Karpas-422 (cell line): ENCODE measurements around the gene NCDN. TPM values are rescaled to one million over a fixed set of nuclear protein-coding genes. Genes with fewer than 3 reads are reported as not detected.

Experiments
- DNase-seq: peaks from one replicate; pipeline ENCODE4 v3.0.0-alpha.2; 2015
- H2AFZ ChIP-seq: fragments of 200-600 bp; sonication (generic); 2 replicates; pipeline ENCODE4 v1.6.1; 2014; ENCODE audit warnings: antibody characterized with exemption, low read length, mixed read lengths
- H3K27ac ChIP-seq: fragments of 200-600 bp; sonication (generic); 2 replicates; pipeline ENCODE4 v1.5.1; 2014; ENCODE audit warnings: mild to moderate bottlenecking, low read length, moderate library complexity
- H3K27me3 ChIP-seq: fragments of 200-600 bp; sonication (generic); 2 replicates; pipeline ENCODE4 v1.6.1; 2014; ENCODE audit warnings: low read length, mixed read lengths
- H3K36me3 ChIP-seq: fragments of 200-600 bp; sonication (generic); 2 replicates; pipeline ENCODE4 v1.6.1; 2014; ENCODE audit warnings: low read length, mixed read lengths; ENCODE audit not compliant: insufficient read depth
- H3K4me1 ChIP-seq: fragments of 200-600 bp; sonication (generic); 2 replicates; pipeline ENCODE4 v1.6.1; 2014; ENCODE audit warnings: mild to moderate bottlenecking, low read length, mixed read lengths
- H3K4me2 ChIP-seq: fragments of 200-600 bp; sonication (generic); 2 replicates; pipeline ENCODE4 v1.6.1; 2014; ENCODE audit warnings: low read length, low read depth, mild to moderate bottlenecking; ENCODE audit not compliant: poor library complexity, severe bottlenecking
- H3K4me3 ChIP-seq: fragments of 200-600 bp; sonication (generic); 2 replicates; pipeline ENCODE4 v1.5.1; 2014; ENCODE audit warnings: mild to moderate bottlenecking, antibody characterized with exemption, low read length, mixed read lengths
- H3K79me2 ChIP-seq: fragments of 200-600 bp; sonication (generic); 2 replicates; pipeline ENCODE4 v1.6.1; 2014; ENCODE audit warnings: mild to moderate bottlenecking, low read length, mixed read lengths
- H3K9ac ChIP-seq: fragments of 200-600 bp; sonication (generic); 2 replicates; pipeline ENCODE4 v1.6.0; 2014; ENCODE audit warnings: low read length
- H3K9me2 ChIP-seq: fragments of 200-600 bp; sonication (generic), shearing (Covaris generic); replicated peaks from 2 replicates; pipeline ENCODE4 v1.6.0; 2014; ENCODE audit warnings: mild to moderate bottlenecking, low read length, moderate library complexity; ENCODE audit not compliant: insufficient read depth
- H3K9me3 ChIP-seq: fragments of 300-700, 200-600 bp; sonication (generic); 2 replicates; pipeline ENCODE4 v1.6.1; 2014; ENCODE audit warnings: low read length, mixed read lengths
- H4K20me1 ChIP-seq: fragments of 200-600 bp; sonication (generic); 2 replicates; pipeline ENCODE4 v1.6.1; 2014; ENCODE audit warnings: mild to moderate bottlenecking, antibody characterized with exemption, low read length, low read depth; ENCODE audit not compliant: insufficient read depth
- total RNA-seq: library from RNA; depleted of rRNA; stranded (reverse); fragments of >200 nt; shearing (Covaris generic); gene quantifications from 2 replicates; pipeline ENCODE4 v1.2.3, GENCODE V29; 2014; ENCODE audit warnings: low replicate concordance

Gene NCDN
- total RNA-seq, 1 experiment from 2014 or later, result 22.8 TPM

DNA sequence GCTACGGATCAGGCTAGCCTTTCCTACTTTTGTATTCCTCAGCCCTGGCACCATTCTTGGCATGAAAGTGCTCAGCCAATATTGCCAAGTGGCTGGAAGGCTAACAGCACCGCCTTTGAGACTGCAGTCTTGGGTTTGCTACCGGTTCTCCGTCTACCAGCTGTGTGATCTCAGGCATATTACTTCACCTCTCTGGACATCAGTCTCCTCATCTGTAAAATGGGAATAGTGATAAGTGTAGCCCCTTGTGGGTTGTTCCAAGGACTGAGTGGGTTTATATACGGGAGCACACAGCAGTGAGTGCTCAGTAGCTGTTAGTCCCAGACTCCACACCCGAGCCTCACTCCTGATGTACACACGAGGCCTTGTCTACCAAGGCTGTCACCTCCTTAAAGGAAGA is 29.2 kb downstream of the NCDN start:
- Histone ChIP-seq H3K4me3 (no peak overlapping the region), H3K4me1 (peaks cover 4% of the 10 kb centered on the region), H3K9ac (no peak overlapping the region), H3K9me2 (no peaks in the 10 kb centered on the region), H3K36me3 (no peaks in the 10 kb centered on the region), H3K27ac (no peak overlapping the region), H3K4me2 (no peak overlapping the region), H3K9me3 (no peaks in the 10 kb centered on the region), H3K79me2 (no peaks in the 10 kb centered on the region), H2AFZ (no peak overlapping the region), H4K20me1 (no peaks in the 10 kb centered on the region), H3K27me3 (no peaks in the 10 kb centered on the region)
- DNase-seq, result no peak

DNA sequence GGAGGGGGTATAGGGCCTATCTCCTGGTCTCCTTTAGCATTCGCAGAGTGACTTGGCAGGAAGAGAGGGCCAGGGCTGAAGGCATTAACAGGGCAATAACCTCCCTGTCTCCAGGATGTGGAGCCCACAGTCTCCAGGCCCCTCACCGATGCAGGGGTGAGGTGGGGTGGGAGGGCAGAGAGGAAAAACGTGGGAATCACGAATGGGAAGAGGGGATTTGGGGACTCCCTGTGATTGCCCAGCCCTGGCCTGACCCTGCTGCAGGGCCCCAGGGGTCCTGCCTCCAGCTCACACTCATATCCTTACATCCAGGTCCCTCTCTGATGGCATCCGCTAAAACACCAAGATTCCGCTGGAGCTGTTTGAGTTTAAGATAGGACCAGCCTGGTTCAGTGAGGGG is 30.1 kb downstream of the NCDN start:
- H3K36me3 ChIP-seq, result no peaks in the 10 kb centered on the region
- H3K27me3 ChIP-seq, result no peaks in the 10 kb centered on the region
- H3K4me3 ChIP-seq, result no peak overlapping the region
- H3K9me3 ChIP-seq, result no peaks in the 10 kb centered on the region
- H3K9me2 ChIP-seq, result no peaks in the 10 kb centered on the region
- no peaks in the 10 kb centered on the region for H4K20me1 ChIP-seq
- H2AFZ ChIP-seq, result no peak overlapping the region
- H3K27ac ChIP-seq, result no peak overlapping the region
- H3K79me2 ChIP-seq, result no peaks in the 10 kb centered on the region
- DNase-seq, result no peak
- no peak overlapping the region for H3K9ac ChIP-seq
- H3K4me1 ChIP-seq, result no peaks in the 10 kb centered on the region
- H3K4me2 ChIP-seq, result no peak overlapping the region

DNA sequence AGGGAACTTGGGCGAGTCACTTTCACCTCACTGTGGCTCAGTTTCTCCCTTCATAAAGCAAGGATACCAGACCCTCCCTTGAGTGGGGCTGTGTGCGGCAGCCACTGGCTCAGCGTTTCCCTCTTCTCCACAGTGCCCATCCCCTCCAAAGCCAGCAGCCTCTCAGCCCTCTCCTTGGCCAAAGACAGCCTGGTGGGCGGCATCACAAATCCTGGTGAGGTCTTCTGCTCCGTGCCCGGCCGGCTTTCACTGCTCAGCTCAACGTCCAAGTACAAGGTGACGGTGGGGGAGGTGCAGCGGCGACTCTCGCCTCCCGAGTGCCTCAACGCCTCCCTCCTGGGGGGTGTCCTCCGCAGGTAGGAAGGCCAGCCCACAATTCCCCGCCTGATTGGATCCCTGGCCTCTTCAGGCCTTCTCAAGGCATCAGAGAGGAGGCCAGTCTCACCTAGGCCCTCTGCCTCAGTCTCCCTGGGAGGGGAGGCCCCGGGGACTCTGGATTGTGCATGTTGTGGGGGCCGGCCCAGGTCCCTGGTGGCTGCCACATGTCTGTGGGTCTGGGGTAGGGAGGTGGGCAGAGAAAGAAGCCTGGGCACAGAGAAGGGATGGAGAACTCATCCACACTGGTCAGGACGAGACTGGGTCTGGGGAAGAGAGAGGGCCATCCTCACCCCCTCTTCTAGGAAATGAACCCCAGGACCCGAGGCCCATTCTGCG is 30.8 kb downstream of the NCDN start:
- Histone ChIP-seq H3K27me3 (no peaks in the 10 kb centered on the region), H3K9ac (no peak overlapping the region), H3K36me3 (no peaks in the 10 kb centered on the region), H3K9me2 (no peaks in the 10 kb centered on the region), H3K4me2 (no peak overlapping the region), H3K4me3 (no peak overlapping the region), H3K27ac (no peak overlapping the region), H3K79me2 (no peaks in the 10 kb centered on the region), H3K4me1 (no peaks in the 10 kb centered on the region), H2AFZ (no peak overlapping the region), H4K20me1 (no peaks in the 10 kb centered on the region), H3K9me3 (no peaks in the 10 kb centered on the region)
- no peak for DNase-seq

DNA sequence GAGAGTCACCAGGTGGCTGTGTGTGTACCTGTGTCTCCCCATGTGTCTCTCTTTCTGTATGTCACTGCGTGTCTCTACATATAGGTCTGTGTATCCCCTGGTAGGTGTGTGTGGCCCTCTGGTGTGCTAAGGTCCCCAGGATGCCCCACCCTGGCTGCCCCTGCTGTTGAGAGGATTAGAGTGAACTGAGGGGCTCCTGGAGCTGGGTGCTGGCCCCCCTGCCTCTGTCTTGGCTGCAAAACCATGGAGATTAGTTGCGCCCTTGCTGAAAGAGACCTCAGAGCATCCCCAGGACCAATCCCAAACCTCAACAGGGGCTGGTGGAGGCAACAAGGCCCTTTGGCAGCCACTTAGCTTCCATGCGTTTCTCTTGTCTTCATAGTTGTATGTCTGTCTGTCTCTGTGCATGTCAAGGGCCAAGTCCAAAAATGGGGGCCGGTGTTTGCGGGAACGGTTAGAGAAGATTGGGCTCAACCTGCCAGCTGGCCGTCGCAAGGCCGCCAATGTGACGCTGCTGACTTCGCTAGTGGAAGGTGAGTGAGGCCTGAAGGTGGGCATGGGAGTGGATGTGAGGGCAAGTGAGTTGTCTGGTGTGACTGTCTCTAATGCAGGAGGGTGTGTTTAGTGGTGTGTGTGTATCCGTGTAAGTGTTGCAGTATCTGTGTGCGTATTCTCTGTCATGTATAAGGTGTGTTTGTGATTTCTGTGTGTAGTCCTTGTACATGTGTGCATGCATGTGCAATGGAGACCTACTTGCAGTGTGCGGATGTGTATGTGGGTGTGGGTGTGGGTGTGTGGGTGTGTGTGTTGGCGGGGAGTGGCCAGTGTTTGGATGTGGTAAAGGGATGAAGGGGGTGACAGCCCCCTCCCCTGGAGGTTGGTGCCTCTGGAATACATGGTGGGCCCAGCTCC is 32.2 kb downstream of the NCDN start:
- Histone ChIP-seq H3K4me2 (no peak overlapping the region), H3K9me3 (no peaks in the 10 kb centered on the region), H3K79me2 (no peaks in the 10 kb centered on the region), H2AFZ (no peak overlapping the region), H3K36me3 (no peaks in the 10 kb centered on the region), H3K4me3 (no peak overlapping the region), H3K4me1 (no peaks in the 10 kb centered on the region), H3K27me3 (no peaks in the 10 kb centered on the region), H4K20me1 (no peaks in the 10 kb centered on the region), H3K9me2 (no peaks in the 10 kb centered on the region), H3K27ac (no peak overlapping the region), H3K9ac (no peak overlapping the region)
- DNase-seq, result no peak

DNA sequence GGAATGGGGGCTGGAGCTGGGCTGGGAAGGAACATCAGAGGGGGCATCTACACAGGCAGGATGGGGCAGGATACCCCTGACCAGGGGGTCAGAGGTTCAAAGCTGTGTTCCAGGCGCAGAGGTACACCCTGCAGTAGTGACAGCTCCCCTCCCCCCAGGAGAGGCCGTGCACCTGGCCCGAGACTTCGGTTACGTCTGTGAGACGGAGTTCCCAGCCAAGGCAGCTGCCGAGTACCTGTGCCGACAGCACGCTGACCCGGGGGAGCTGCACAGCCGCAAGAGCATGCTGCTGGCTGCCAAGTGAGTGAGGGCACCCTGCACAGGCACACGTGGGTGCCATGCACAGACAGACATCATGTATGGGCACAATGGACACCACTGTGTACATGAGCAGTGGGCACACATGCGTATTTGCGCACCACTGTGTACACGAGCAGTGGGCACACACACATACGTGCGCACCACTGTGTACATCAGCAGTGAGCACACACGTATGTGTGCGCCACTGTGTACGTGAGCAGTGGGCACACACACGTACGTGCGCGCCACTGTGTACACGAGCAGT is 33.0 kb downstream of the NCDN start:
- no peak for DNase-seq
- no peaks in the 10 kb centered on the region for H3K4me1 ChIP-seq
- no peaks in the 10 kb centered on the region for H3K9me2 ChIP-seq
- H3K27ac ChIP-seq, result no peak overlapping the region
- no peak overlapping the region for H2AFZ ChIP-seq
- H4K20me1 ChIP-seq, result no peaks in the 10 kb centered on the region
- no peak overlapping the region for H3K4me3 ChIP-seq
- H3K4me2 ChIP-seq, result no peak overlapping the region
- no peaks in the 10 kb centered on the region for H3K9me3 ChIP-seq
- H3K79me2 ChIP-seq, result no peaks in the 10 kb centered on the region
- no peaks in the 10 kb centered on the region for H3K27me3 ChIP-seq
- H3K9ac ChIP-seq, result no peak overlapping the region
- no peaks in the 10 kb centered on the region for H3K36me3 ChIP-seq

DNA sequence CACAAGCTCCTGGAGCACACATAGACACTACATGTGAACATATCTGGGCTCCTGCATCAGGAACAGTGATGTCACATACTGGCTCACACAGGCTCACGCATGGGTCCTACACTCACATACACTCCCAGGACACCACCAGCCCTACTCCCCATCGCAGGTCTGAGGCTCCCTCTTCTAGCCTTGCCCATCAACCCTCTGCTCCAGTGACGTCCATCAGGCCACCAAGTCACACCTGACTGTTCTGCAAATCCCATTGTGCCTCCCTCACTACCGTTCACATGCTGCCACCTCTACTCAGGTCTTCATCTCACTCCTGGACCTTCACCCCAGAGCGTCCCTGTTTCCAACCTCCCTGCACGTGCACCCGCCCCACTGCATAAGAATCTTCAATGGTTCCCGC is 33.6 kb downstream of the NCDN start:
- Histone ChIP-seq H3K79me2 (no peaks in the 10 kb centered on the region), H3K9ac (no peak overlapping the region), H3K4me2 (no peak overlapping the region), H3K4me1 (no peaks in the 10 kb centered on the region), H2AFZ (no peak overlapping the region), H3K27me3 (no peaks in the 10 kb centered on the region), H3K9me3 (no peaks in the 10 kb centered on the region), H3K27ac (no peak overlapping the region), H4K20me1 (no peaks in the 10 kb centered on the region), H3K9me2 (no peaks in the 10 kb centered on the region), H3K4me3 (no peak overlapping the region), H3K36me3 (no peaks in the 10 kb centered on the region)
- DNase-seq, result no peak

DNA sequence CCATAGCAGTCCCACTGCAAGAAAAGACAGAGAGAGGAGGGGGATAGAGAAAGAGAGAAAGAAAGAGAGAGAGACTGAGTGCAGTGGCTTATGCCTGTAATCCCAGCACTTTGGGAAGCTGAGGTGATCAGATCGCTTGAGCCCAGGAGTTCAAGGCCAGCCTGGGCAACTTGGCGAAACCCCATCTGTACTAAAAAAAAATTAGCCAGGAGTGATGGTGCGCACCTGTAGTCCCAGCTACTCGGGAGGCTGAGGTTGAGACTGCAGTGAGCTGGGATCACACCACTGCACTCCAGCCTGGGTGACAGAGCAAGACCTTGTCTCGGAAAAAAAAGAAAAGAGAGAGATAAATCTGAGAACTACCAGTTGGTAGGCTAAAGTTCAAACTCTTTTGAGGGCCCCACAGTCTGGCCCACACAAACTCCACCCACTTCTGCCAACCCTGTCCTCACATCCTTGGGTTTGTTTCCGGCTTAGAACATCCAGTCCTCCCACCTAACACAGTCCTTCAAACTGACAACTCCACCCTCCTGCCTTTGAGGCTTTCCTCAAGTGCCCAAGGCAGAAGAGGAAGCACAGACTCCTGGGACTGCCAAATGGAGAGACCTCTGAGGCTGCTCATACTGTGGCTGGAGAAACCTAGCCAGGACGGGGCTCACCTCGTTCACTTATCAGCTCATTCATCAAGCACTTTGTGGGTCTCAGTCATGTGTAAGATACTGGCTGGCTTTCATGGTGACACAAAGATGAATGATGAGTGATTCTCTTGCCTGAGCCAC is 35.6 kb downstream of the NCDN start:
- H3K9ac ChIP-seq, result no peak overlapping the region
- no peak overlapping the region for H3K4me2 ChIP-seq
- no peak overlapping the region for H3K4me3 ChIP-seq
- no peak for DNase-seq
- no peaks in the 10 kb centered on the region for H3K27me3 ChIP-seq
- no peaks in the 10 kb centered on the region for H3K9me3 ChIP-seq
- no peaks in the 10 kb centered on the region for H3K36me3 ChIP-seq
- no peaks in the 10 kb centered on the region for H3K4me1 ChIP-seq
- no peak overlapping the region for H3K27ac ChIP-seq
- H2AFZ ChIP-seq, result no peak overlapping the region
- H3K9me2 ChIP-seq, result no peaks in the 10 kb centered on the region
- H3K79me2 ChIP-seq, result no peaks in the 10 kb centered on the region
- no peaks in the 10 kb centered on the region for H4K20me1 ChIP-seq
